Bronchial epithelial cell (primary cell): ENCODE data around the gene HRH2. TPM values are rescaled to one million over a fixed set of nuclear protein-coding genes. Genes with fewer than 3 reads are reported as not detected.

Experiments
- DNase-seq: peaks from one replicate; pipeline ENCODE4 v3.0.0-alpha.2; 2010; ENCODE audit warnings: low read depth
- FAIRE-seq: peaks from 2 replicates; lab custom pipeline; 2011; peaks lifted over from hg19 to GRCh38; lab: Jason Lieb, UNC
- H3K27me3 ChIP-seq: 2 replicates; pipeline ENCODE4 v1.5.1; 2011; ENCODE audit warnings: low read length; ENCODE audit not compliant: control insufficient read depth, insufficient read depth
- H3K36me3 ChIP-seq: 2 replicates; pipeline ENCODE4 v1.5.1; 2011; ENCODE audit warnings: low read length; ENCODE audit not compliant: control insufficient read depth, insufficient read depth
- H3K4me3 ChIP-seq: 2 replicates; pipeline ENCODE4 v1.5.1; 2011; ENCODE audit warnings: mild to moderate bottlenecking, low read depth, low read length, control low read depth
- total RNA-seq: library from RNA; depleted of rRNA; stranded (reverse); fragments of >200 nt; gene quantifications from 2 replicates; pipeline ENCODE4 v1.2.1, GENCODE V29; 2014
- TF ChIP-seq, protein P1 (sequence below): IDR thresholded peaks from 2 replicates; pipeline ENCODE4 v1.5.1; 2011; ENCODE audit warnings: mild to moderate bottlenecking, moderate library complexity, low read length, control low read depth, inconsistent platforms; ENCODE audit not compliant: insufficient read depth, severe bottlenecking

HRH2 gene
- total RNA-seq, 1 donor from 2014 or later, result not detected

DNA sequence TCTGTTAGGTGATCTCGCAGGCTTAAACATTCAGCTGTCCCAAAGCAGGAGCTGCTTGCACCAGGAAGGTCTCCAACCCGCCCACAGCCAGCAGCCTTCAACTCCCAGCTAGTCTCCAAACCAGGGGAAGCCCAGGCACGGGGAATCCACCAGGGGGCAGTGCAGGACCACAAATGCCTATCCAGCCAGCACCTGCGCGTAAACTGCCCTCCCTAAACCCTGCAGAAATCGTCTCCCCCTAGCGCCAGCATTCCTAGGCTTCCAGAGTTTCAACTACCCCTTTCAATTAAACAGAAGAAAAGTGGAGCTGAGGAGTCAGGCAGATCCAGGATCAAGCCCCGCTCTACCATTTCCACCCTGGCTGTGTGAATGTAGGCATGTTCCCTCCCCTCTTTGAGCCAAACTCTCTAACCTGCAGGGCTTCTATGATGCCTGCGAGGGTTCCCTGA, 72.0 kb downstream of the HRH2 start:
- H3K36me3 ChIP-seq, result no peaks in the 10 kb centered on the region
- H3K27me3 ChIP-seq, result no peaks in the 10 kb centered on the region
- TF ChIP-seq, protein P1, sequence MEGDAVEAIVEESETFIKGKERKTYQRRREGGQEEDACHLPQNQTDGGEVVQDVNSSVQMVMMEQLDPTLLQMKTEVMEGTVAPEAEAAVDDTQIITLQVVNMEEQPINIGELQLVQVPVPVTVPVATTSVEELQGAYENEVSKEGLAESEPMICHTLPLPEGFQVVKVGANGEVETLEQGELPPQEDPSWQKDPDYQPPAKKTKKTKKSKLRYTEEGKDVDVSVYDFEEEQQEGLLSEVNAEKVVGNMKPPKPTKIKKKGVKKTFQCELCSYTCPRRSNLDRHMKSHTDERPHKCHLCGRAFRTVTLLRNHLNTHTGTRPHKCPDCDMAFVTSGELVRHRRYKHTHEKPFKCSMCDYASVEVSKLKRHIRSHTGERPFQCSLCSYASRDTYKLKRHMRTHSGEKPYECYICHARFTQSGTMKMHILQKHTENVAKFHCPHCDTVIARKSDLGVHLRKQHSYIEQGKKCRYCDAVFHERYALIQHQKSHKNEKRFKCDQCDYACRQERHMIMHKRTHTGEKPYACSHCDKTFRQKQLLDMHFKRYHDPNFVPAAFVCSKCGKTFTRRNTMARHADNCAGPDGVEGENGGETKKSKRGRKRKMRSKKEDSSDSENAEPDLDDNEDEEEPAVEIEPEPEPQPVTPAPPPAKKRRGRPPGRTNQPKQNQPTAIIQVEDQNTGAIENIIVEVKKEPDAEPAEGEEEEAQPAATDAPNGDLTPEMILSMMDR, result peak; percentile 99
- no peak overlapping the region for H3K4me3 ChIP-seq
- DNase-seq (peak; percentile 77), FAIRE-seq (peak; percentile 40)

DNA sequence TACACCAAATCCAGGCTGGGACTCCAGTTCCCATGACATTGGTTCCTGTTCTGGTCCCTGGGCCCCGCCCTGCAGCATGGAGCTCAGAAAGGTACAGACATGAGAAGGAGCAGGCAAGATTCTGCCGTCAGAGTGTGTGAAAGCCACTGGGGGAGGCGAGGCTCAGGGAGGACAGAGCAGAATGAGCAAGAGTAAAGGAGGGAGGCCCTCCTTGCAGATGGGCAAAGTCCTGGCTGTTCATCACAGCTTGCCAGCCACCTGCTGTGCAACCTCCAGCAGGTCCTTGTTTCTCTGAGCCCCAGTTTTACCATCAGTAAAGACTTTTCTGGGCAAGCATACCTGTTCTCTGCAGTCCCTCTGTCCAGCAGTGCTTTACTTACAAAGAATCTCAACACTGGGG, 73.3 kb downstream of the HRH2 start:
- no peaks in the 10 kb centered on the region for H3K27me3 ChIP-seq
- TF ChIP-seq, protein P1, result no peak
- FAIRE-seq (no peak), DNase-seq (no peak)
- H3K4me3 ChIP-seq, result no peak overlapping the region
- H3K36me3 ChIP-seq, result no peaks in the 10 kb centered on the region

- TF ChIP-seq, protein P1, result no peak
- Histone ChIP-seq H3K36me3 (no peaks in the 10 kb centered on the region), H3K4me3 (no peak overlapping the region), H3K27me3 (no peaks in the 10 kb centered on the region)
- FAIRE-seq (no peak), DNase-seq (no peak)
These were observed 74.0 kb downstream of the HRH2 start for GRCh38 chr5:175731756-175732465.

DNA sequence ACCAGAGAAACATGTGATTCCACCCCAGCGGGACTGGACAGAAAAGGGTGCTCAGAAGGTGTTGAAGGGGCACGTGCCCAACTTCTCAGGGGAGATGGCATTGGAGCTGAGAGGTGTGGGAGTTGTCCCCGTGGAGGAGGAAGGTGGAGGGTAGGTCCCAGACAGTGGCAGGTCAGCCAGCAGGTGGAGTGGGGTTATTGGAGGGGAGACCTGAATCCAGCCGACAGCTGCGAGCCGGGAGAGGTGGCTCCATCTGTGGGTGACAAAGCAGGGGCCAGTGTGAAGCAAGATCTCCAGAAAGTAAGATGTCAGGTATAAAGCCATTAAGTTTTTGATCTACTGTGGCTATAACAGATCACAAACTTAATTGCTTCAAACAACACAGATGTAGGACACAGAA, 75.1 kb downstream of the HRH2 start:
- TF ChIP-seq, protein P1, result no peak
- Histone ChIP-seq H3K4me3 (no peak overlapping the region), H3K36me3 (no peaks in the 10 kb centered on the region), H3K27me3 (no peaks in the 10 kb centered on the region)
- no peak for FAIRE-seq
- no peak for DNase-seq

GRCh38 chr5:175734016-175734415, 76.1 kb downstream of the HRH2 start:
- Histone ChIP-seq H3K27me3 (no peaks in the 10 kb centered on the region), H3K4me3 (no peak overlapping the region), H3K36me3 (no peaks in the 10 kb centered on the region)
- DNase-seq, result no peak
- FAIRE-seq, result no peak
- TF ChIP-seq, protein P1, result no peak

- FAIRE-seq (no peak), DNase-seq (no peak)
- TF ChIP-seq, protein P1, result no peak
- no peaks in the 10 kb centered on the region for H3K36me3 ChIP-seq
- no peak overlapping the region for H3K4me3 ChIP-seq
- no peaks in the 10 kb centered on the region for H3K27me3 ChIP-seq
These were observed 76.6 kb downstream of the HRH2 start for GRCh38 chr5:175734501-175734900.
